B cell (primary cell): ENCODE measurements around the gene TOPAZ1. TPM values are rescaled to one million over a fixed set of nuclear protein-coding genes. Genes with fewer than 3 reads are reported as not detected.

Experiments
- ATAC-seq: fragments of 200-7000 bp; cut with Tn5 transposase; one replicate; pipeline ENCODE4 v1.10.0; 2021; ENCODE audit warnings: low read depth, mild to moderate bottlenecking, moderate number of reproducible peaks, moderate library complexity
- CTCF ChIA-PET: fragments of 350-600 bp; sonication (Branson Sonifier 250); formaldehyde crosslinking; loops from one replicate; lab custom pipeline; 2021; ENCODE audit warnings: antibody characterized with exemption, inconsistent platforms; lab: Charles Lee
- POLR2A ChIA-PET: fragments of 350-600 bp; sonication (Branson Sonifier 250); formaldehyde crosslinking; loops from one replicate; lab custom pipeline; 2021; ENCODE audit warnings: antibody characterized with exemption; lab: Charles Lee
- DNase-seq: peaks from one replicate; pipeline ENCODE4 v3.0.0; 2013
- H2AFZ ChIP-seq: 2 replicates; pipeline ENCODE4 v1.6.1; 2012; ENCODE audit warnings: mild to moderate bottlenecking, low read depth, low read length; ENCODE audit not compliant: insufficient read depth, poor library complexity, severe bottlenecking
- H3K27ac ChIP-seq, 2 donors: 1 replicate in 1 of 2; 2 replicates in 1 of 2; pipeline ENCODE4 v1.5.1; 2012 to 2013; ENCODE audit warnings: low read length in 2 of 2, mild to moderate bottlenecking in 2 of 2, moderate library complexity in 1 of 2
- H3K27me3 ChIP-seq, 4 experiments: fragments of 200-600 bp in 1 of 4; sonication (generic) in 1 of 4; replicated peaks in 1 of 4; 1 replicate in 2 of 4; 2 replicates in 2 of 4; pipeline versions ENCODE4 v1.6.1 to v1.7.0; 2013 to 2016; ENCODE audit warnings: low read length in 3 of 4, mild to moderate bottlenecking in 2 of 4, mixed read lengths in 1 of 4, moderate library complexity in 1 of 4; ENCODE audit not compliant: insufficient read depth in 4 of 4, control insufficient read depth in 3 of 4; ENCODE audit errors: control extremely low read depth in 1 of 4
- H3K36me3 ChIP-seq, 2 experiments: replicated peaks in 1 of 2; 1 replicate in 1 of 2; 2 replicates in 1 of 2; pipeline versions ENCODE4 v1.6.1 to v1.7.1; 2013; ENCODE audit warnings: low read length in 1 of 2; ENCODE audit not compliant: insufficient read depth in 2 of 2, control insufficient read depth in 1 of 2; ENCODE audit errors: control extremely low read depth in 1 of 2, extremely low read depth in 1 of 2
- H3K4me1 ChIP-seq, 2 donors: fragments of 200-600 bp in 1 of 2; sonication (generic) in 1 of 2; 1 replicate in 1 of 2; 2 replicates in 1 of 2; pipeline versions ENCODE4 v1.5.1 to v1.6.1; 2013 to 2017; ENCODE audit warnings: low read length in 2 of 2; ENCODE audit not compliant: control insufficient read depth in 2 of 2, insufficient read depth in 2 of 2
- H3K4me2 ChIP-seq: replicated peaks from 2 replicates; pipeline ENCODE3; 2012; ENCODE audit warnings: mild to moderate bottlenecking, low read depth, low read length; ENCODE audit not compliant: poor library complexity, severe bottlenecking
- H3K4me3 ChIP-seq, 5 experiments: fragments of 200-600 bp in 1 of 5; sonication (generic) in 1 of 5; 1 replicate in 3 of 5; 2 replicates in 2 of 5; pipeline versions ENCODE4 v1.5.1 to v1.7.0; 2011 to 2016; ENCODE audit warnings: low read length in 4 of 5, mild to moderate bottlenecking in 4 of 5, low read depth in 2 of 5, control low read depth in 1 of 5, moderate library complexity in 1 of 5; ENCODE audit not compliant: insufficient read depth in 1 of 5; ENCODE audit errors: control extremely low read depth in 1 of 5, extremely low read depth in 1 of 5
- H3K79me2 ChIP-seq: fragments of 200-600 bp; sonication (generic); one replicate; pipeline ENCODE4 v1.6.0; 2016; ENCODE audit warnings: low read length; ENCODE audit not compliant: control insufficient read depth, insufficient read depth
- H3K9ac ChIP-seq: fragments of 200-600 bp; sonication (generic); 2 replicates; pipeline ENCODE4 v1.6.1; 2017; ENCODE audit warnings: mild to moderate bottlenecking, low read length, moderate library complexity
- H3K9me3 ChIP-seq, 3 donors: one replicate each; pipeline versions ENCODE4 v1.6.1 to v1.7.1; 2013; ENCODE audit warnings: low read length in 2 of 3; ENCODE audit not compliant: control insufficient read depth in 2 of 3, insufficient read depth in 1 of 3; ENCODE audit errors: control extremely low read depth in 1 of 3
- H4K20me1 ChIP-seq: 2 replicates; pipeline ENCODE4 v1.6.0; 2012; ENCODE audit warnings: mild to moderate bottlenecking, low read length; ENCODE audit not compliant: insufficient read depth, control insufficient read depth, poor library complexity, severe bottlenecking
- H3K27ac Mint-ChIP-seq: one replicate; pipeline ENCODE4 v1.8.0; 2021; ENCODE audit warnings: mixed read lengths
- H3K27me3 Mint-ChIP-seq: one replicate; pipeline ENCODE4 v1.8.0; 2021; ENCODE audit warnings: mixed read lengths
- H3K4me1 Mint-ChIP-seq: one replicate; pipeline ENCODE4 v1.8.0; 2021; ENCODE audit warnings: mixed read lengths
- H3K4me3 Mint-ChIP-seq: one replicate; pipeline ENCODE4 v1.8.0; 2021; ENCODE audit warnings: mixed read lengths
- H3K9me3 Mint-ChIP-seq: one replicate; pipeline ENCODE4 v1.8.0; 2022; ENCODE audit warnings: mixed read lengths; ENCODE audit not compliant: insufficient read depth
- EZH2 ChIP-seq: IDR thresholded peaks from 2 replicates; pipeline ENCODE4 v1.6.1; 2012; ENCODE audit warnings: borderline replicate concordance, low read depth, mild to moderate bottlenecking, moderate library complexity, low read length; ENCODE audit not compliant: insufficient read depth, poor library complexity, severe bottlenecking
- WGBS: methylation state at CpG from one replicate; pipeline ENCODE4 v1.1.5; 2013; ENCODE audit warnings: missing lambda C conversion rate; ENCODE audit not compliant: insufficient coverage; 5-methylcytosine and 5-hydroxymethylcytosine counted together
- intact Hi-C: fragments of 100-400 bp; cut with micrococcal nuclease; formaldehyde crosslinking; loops from one replicate; pipeline ENCODE4 v1.10.0; 2022
- polyA plus RNA-seq: library from polyadenylated mRNA; depleted of rRNA; stranded (reverse); fragments of >200 nt; gene quantifications from 2 replicates; pipeline ENCODE4 v1.2.3, GENCODE V29; 2012
- total RNA-seq, 2 donors: library from RNA; stranded (reverse); fragments of 120-200 nt in 1 of 2; gene quantifications; 1 replicate in 1 of 2; 2 replicates in 1 of 2; pipeline versions ENCODE4 v1.2.3 to v1.2.4, GENCODE V29; 2013 to 2022
- TF ChIP-seq, protein P1 (sequence below): fragments of 200-600 bp; IDR thresholded peaks from one replicate; pipeline ENCODE4 v1.8.0; 2022; ENCODE audit warnings: antibody characterized with exemption, mild to moderate bottlenecking

Gene TOPAZ1
- total and polyA plus RNA-seq, 2 donors (not counting 1 experiment from before 2014, with no cell fraction given) = not detected

- Histone ChIP-seq H2AFZ (no peak overlapping the region), H3K36me3 (no peaks in the 10 kb centered on the region), H3K27ac (no peak overlapping the region), H3K4me1 (no peaks in the 10 kb centered on the region), H4K20me1 (no peaks in the 10 kb centered on the region), H3K27me3 (no peaks in the 10 kb centered on the region), H3K9me3 (no peaks in the 10 kb centered on the region), H3K79me2 (no peaks in the 10 kb centered on the region), H3K4me2 (no peak overlapping the region), H3K9ac (no peak overlapping the region), H3K4me3 (no peak overlapping the region)
- peaks cover 22% of the 10 kb centered on the region for H3K27me3 Mint-ChIP-seq
- WGBS = 50% methylated on average over 1 of the region's 2 CpGs
- no peaks in the 10 kb centered on the region for H3K9me3 Mint-ChIP-seq
- DNase-seq = no peak
- CTCF ChIA-PET = no interaction called here
- no peak overlapping the region for H3K4me3 Mint-ChIP-seq
- no peaks in the 10 kb centered on the region for H3K4me1 Mint-ChIP-seq
- intact Hi-C loops = no loop called here
- no peak overlapping the region for H3K27ac Mint-ChIP-seq
- TF ChIP-seq, protein P1, sequence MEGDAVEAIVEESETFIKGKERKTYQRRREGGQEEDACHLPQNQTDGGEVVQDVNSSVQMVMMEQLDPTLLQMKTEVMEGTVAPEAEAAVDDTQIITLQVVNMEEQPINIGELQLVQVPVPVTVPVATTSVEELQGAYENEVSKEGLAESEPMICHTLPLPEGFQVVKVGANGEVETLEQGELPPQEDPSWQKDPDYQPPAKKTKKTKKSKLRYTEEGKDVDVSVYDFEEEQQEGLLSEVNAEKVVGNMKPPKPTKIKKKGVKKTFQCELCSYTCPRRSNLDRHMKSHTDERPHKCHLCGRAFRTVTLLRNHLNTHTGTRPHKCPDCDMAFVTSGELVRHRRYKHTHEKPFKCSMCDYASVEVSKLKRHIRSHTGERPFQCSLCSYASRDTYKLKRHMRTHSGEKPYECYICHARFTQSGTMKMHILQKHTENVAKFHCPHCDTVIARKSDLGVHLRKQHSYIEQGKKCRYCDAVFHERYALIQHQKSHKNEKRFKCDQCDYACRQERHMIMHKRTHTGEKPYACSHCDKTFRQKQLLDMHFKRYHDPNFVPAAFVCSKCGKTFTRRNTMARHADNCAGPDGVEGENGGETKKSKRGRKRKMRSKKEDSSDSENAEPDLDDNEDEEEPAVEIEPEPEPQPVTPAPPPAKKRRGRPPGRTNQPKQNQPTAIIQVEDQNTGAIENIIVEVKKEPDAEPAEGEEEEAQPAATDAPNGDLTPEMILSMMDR = no peak
- no peak for TF ChIP-seq EZH2
- ATAC-seq = no peak
- POLR2A ChIA-PET = no interaction called here
These were observed 88.8 kb downstream of the TOPAZ1 start for GRCh38 chr3:44330444-44330843.

DNA sequence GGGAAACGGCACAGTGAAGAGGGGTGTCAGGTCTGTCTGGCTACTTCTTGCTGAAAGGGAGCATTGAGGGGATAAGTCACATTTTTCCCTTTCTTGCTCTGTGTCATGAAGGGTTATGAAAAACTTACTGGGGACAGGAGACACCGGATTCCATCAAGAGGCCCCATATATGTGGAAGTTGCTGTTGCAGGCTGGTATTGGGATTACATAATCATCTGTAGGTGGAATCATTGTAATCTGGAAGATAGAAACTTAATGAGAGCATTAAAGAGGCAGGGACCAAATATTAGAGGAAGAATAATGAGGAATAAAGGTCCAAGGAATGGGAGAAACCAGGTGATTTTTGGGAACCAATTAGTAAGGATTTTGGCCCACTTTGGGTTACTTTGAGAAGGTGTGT, 92.6 kb downstream of the TOPAZ1 start:
- Mint-ChIP-seq H3K4me3 (no peak overlapping the region), H3K27me3 (peaks cover 11% of the 10 kb centered on the region), H3K4me1 (peaks cover 14% of the 10 kb centered on the region), H3K27ac (no peak overlapping the region), H3K9me3 (no peaks in the 10 kb centered on the region)
- Histone ChIP-seq H2AFZ (no peak overlapping the region), H3K4me1 (peaks cover 8 to 11% of the 10 kb centered on the region in 2 donors), H3K4me2 (no peak overlapping the region), H3K79me2 (peaks cover 6% of the 10 kb centered on the region), H3K9me3 (no peaks in the 10 kb centered on the region), H3K36me3 (no peaks in the 10 kb centered on the region), H3K4me3 (no peak overlapping the region), H4K20me1 (no peaks in the 10 kb centered on the region), H3K27ac (no peak overlapping the region), H3K9ac (no peak overlapping the region), H3K27me3 (no peaks in the 10 kb centered on the region)
- 82% methylated on average over 2 of the region's 2 CpGs for WGBS
- CTCF ChIA-PET = no interaction called here
- POLR2A ChIA-PET = no interaction called here
- intact Hi-C loops = no loop called here
- TF ChIP-seq EZH2 = no peak
- TF ChIP-seq, protein P1 = no peak
- ATAC-seq (no peak), DNase-seq (no peak)
